GM23338 (cell line): ENCODE measurements around the gene IGSF21. TPM values are rescaled to one million over a fixed set of nuclear protein-coding genes. Genes with fewer than 3 reads are reported as not detected.

Experiments used
- ATAC-seq: fragments of 200-7000 bp; cut with Tn5 transposase; 3 replicates; pipeline ENCODE4 v1.9.1; 2020
- DNase-seq: peaks from one replicate; pipeline ENCODE4 v3.0.0-alpha.2; 2015; ENCODE audit warnings: low spot score
- H2AFZ ChIP-seq: fragments of 200-600 bp; sonication (generic); 2 replicates; pipeline ENCODE4 v1.8.0; 2016; ENCODE audit warnings: antibody characterized with exemption, mild to moderate bottlenecking, moderate library complexity
- H3F3A ChIP-seq: fragments of 200-600 bp; sonication (generic); replicated peaks from 2 replicates; pipeline ENCODE4 v1.8.0; 2017; ENCODE audit warnings: antibody characterized with exemption, mixed run types, low read depth
- H3K27ac ChIP-seq: fragments of 200-600 bp; sonication (generic); 2 replicates; pipeline ENCODE4 v1.6.1; 2016; ENCODE audit warnings: low read depth
- H3K27me3 ChIP-seq: fragments of 200-600 bp; sonication (generic); 2 replicates; pipeline ENCODE4 v1.8.0; 2016; ENCODE audit warnings: mild to moderate bottlenecking, mixed run types, moderate library complexity; ENCODE audit not compliant: insufficient read depth
- H3K36me3 ChIP-seq: fragments of 200-600 bp; sonication (generic); 2 replicates; pipeline ENCODE4 v1.8.0; 2016; ENCODE audit warnings: mild to moderate bottlenecking; ENCODE audit not compliant: insufficient read depth
- H3K4me1 ChIP-seq: fragments of 200-600 bp; sonication (generic); 2 replicates; pipeline ENCODE4 v1.8.0; 2016; ENCODE audit warnings: mild to moderate bottlenecking, moderate library complexity; ENCODE audit not compliant: insufficient read depth
- H3K4me2 ChIP-seq: fragments of 200-600 bp; sonication (generic); 2 replicates; pipeline ENCODE4 v1.7.1; 2017; ENCODE audit warnings: mixed run types
- H3K4me3 ChIP-seq: fragments of 200-600 bp; sonication (generic); 2 replicates; pipeline ENCODE4 v1.6.1; 2016; ENCODE audit warnings: mixed run types
- H3K79me2 ChIP-seq: fragments of 200-600 bp; sonication (generic); replicated peaks from 2 replicates; pipeline ENCODE4 v1.8.0; 2017; ENCODE audit warnings: mild to moderate bottlenecking; ENCODE audit not compliant: insufficient read depth
- H3K9me2 ChIP-seq: fragments of 200-600 bp; sonication (generic); 2 replicates; pipeline ENCODE4 v1.8.0; 2017; ENCODE audit not compliant: insufficient read depth
- H4K20me1 ChIP-seq: fragments of 200-600 bp; sonication (generic); replicated peaks from 2 replicates; pipeline ENCODE4 v1.8.0; 2017; ENCODE audit warnings: mild to moderate bottlenecking; ENCODE audit not compliant: insufficient read depth
- H3K27ac Mint-ChIP-seq: 2 replicates; pipeline ENCODE4 v1.8.0; 2020; ENCODE audit warnings: inconsistent platforms, mild to moderate bottlenecking, moderate library complexity, mixed read lengths
- H3K27me3 Mint-ChIP-seq: 3 replicates; pipeline ENCODE4 v1.8.0; 2022; ENCODE audit warnings: low read depth, mild to moderate bottlenecking, moderate library complexity, mixed read lengths, inconsistent platforms; ENCODE audit not compliant: insufficient read depth, poor library complexity
- H3K36me3 Mint-ChIP-seq: 3 replicates; pipeline ENCODE4 v1.8.0; 2021; ENCODE audit warnings: low read depth, mild to moderate bottlenecking, inconsistent platforms, moderate library complexity, mixed read lengths
- H3K4me1 Mint-ChIP-seq: 3 replicates; pipeline ENCODE4 v1.8.0; 2020; ENCODE audit warnings: mild to moderate bottlenecking, inconsistent platforms, mixed read lengths
- H3K4me3 Mint-ChIP-seq: 3 replicates; pipeline ENCODE4 v1.8.0; 2021; ENCODE audit warnings: moderate library complexity, mild to moderate bottlenecking, inconsistent platforms, mixed read lengths
- H3K9me3 Mint-ChIP-seq: 3 replicates; pipeline ENCODE4 v1.8.0; 2020; ENCODE audit warnings: moderate library complexity, mild to moderate bottlenecking, inconsistent platforms, mixed read lengths
- CREB1 ChIP-seq: fragments of 250-450 bp; sonication (Bioruptor Pico); IDR thresholded peaks from 2 replicates; pipeline ENCODE4 v1.5.0; 2020; ENCODE audit warnings: low read depth, mild to moderate bottlenecking, moderate library complexity
- EZH2 ChIP-seq: fragments of 200-600 bp; sonication (generic); IDR thresholded peaks from one replicate; pipeline ENCODE4 v1.8.0; 2017; ENCODE audit warnings: antibody characterized with exemption, mild to moderate bottlenecking, low read depth; ENCODE audit not compliant: unreplicated experiment
- POLR2AphosphoS5 ChIP-seq: IDR thresholded peaks from 2 replicates; pipeline ENCODE4 v1.6.1; 2016; ENCODE audit warnings: antibody characterized with exemption, low read depth
- STAT1 ChIP-seq: IDR thresholded peaks from one replicate; pipeline ENCODE4 v1.6.1; 2016; ENCODE audit warnings: antibody characterized with exemption; ENCODE audit not compliant: unreplicated experiment
- polyA plus RNA-seq: library from polyadenylated mRNA; unstranded; fragments of >200 nt; fragmentation: Nextera tagmentation; extraction: Ambion mirVana; gene quantifications from 2 replicates; pipeline ENCODE4 v1.2.1, GENCODE V29; 2016
- total RNA-seq: library from RNA; depleted of rRNA; stranded (reverse); fragments of >200 nt; shearing (Covaris generic); gene quantifications from 2 replicates; pipeline ENCODE4 v1.2.3, GENCODE V29; 2014
- TF ChIP-seq, protein P1 (sequence below): fragments of 250-450 bp; sonication (Bioruptor Pico); IDR thresholded peaks from 2 replicates; pipeline ENCODE4 v1.5.0; 2020; ENCODE audit warnings: mild to moderate bottlenecking, moderate library complexity
- TF ChIP-seq, protein P2 (sequence below), 2 experiments: fragments of 200-600 bp in 1 of 2; sonication (generic) in 1 of 2; conservative IDR thresholded peaks; 2 replicates each; pipeline versions ENCODE4 v1.5.1 to v1.6.1; 2016 to 2017; ENCODE audit warnings: antibody characterized with exemption in 2 of 2, low read depth in 2 of 2, mild to moderate bottlenecking in 2 of 2, moderate library complexity in 1 of 2

IGSF21 gene
- total and polyA plus RNA-seq, 2 experiments from 2014 or later: 15.6 to 15.7 TPM

DNA sequence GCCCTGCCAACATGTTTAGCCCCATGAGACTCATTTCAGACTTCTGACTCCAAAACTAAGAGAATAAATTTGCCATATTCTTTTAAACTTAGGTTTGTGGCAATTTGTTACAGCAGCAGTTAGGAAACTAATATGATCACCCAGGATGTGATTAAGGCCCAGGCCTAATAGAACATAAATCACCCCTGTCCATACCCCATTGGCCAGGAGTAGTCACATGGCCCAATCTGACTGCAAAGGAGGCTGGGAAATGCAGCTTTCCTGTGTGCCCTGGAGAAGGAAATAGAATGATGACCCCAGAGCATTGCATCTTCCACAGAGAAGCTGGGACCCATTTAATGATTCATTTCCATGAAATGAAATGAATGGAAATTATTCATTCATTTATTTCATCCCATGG, 272.7 kb downstream of the IGSF21 start:
- no peak for TF ChIP-seq EZH2
- TF ChIP-seq POLR2AphosphoS5: no peak
- no peak for TF ChIP-seq STAT1
- TF ChIP-seq, protein P1, sequence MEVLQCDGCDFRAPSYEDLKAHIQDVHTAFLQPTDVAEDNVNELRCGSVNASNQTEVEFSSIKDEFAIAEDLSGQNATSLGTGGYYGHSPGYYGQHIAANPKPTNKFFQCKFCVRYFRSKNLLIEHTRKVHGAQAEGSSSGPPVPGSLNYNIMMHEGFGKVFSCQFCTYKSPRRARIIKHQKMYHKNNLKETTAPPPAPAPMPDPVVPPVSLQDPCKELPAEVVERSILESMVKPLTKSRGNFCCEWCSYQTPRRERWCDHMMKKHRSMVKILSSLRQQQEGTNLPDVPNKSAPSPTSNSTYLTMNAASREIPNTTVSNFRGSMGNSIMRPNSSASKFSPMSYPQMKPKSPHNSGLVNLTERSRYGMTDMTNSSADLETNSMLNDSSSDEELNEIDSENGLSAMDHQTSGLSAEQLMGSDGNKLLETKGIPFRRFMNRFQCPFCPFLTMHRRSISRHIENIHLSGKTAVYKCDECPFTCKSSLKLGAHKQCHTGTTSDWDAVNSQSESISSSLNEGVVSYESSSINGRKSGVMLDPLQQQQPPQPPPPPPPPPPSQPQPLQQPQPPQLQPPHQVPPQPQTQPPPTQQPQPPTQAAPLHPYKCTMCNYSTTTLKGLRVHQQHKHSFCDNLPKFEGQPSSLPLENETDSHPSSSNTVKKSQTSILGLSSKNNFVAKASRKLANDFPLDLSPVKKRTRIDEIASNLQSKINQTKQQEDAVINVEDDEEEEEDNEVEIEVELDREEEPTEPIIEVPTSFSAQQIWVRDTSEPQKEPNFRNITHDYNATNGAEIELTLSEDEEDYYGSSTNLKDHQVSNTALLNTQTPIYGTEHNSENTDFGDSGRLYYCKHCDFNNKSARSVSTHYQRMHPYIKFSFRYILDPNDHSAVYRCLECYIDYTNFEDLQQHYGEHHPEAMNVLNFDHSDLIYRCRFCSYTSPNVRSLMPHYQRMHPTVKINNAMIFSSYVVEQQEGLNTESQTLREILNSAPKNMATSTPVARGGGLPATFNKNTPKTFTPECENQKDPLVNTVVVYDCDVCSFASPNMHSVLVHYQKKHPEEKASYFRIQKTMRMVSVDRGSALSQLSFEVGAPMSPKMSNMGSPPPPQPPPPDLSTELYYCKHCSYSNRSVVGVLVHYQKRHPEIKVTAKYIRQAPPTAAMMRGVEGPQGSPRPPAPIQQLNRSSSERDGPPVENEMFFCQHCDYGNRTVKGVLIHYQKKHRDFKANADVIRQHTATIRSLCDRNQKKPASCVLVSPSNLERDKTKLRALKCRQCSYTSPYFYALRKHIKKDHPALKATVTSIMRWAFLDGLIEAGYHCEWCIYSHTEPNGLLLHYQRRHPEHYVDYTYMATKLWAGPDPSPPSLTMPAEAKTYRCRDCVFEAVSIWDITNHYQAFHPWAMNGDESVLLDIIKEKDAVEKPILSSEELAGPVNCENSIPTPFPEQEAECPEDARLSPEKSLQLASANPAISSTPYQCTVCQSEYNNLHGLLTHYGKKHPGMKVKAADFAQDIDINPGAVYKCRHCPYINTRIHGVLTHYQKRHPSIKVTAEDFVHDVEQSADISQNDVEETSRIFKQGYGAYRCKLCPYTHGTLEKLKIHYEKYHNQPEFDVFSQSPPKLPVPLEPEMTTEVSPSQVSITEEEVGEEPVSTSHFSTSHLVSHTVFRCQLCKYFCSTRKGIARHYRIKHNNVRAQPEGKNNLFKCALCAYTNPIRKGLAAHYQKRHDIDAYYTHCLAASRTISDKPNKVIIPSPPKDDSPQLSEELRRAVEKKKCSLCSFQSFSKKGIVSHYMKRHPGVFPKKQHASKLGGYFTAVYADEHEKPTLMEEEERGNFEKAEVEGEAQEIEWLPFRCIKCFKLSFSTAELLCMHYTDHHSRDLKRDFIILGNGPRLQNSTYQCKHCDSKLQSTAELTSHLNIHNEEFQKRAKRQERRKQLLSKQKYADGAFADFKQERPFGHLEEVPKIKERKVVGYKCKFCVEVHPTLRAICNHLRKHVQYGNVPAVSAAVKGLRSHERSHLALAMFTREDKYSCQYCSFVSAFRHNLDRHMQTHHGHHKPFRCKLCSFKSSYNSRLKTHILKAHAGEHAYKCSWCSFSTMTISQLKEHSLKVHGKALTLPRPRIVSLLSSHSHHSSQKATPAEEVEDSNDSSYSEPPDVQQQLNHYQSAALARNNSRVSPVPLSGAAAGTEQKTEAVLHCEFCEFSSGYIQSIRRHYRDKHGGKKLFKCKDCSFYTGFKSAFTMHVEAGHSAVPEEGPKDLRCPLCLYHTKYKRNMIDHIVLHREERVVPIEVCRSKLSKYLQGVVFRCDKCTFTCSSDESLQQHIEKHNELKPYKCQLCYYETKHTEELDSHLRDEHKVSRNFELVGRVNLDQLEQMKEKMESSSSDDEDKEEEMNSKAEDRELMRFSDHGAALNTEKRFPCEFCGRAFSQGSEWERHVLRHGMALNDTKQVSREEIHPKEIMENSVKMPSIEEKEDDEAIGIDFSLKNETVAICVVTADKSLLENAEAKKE (CRISPR knock-in tag): no peak
- TF ChIP-seq, protein P2, sequence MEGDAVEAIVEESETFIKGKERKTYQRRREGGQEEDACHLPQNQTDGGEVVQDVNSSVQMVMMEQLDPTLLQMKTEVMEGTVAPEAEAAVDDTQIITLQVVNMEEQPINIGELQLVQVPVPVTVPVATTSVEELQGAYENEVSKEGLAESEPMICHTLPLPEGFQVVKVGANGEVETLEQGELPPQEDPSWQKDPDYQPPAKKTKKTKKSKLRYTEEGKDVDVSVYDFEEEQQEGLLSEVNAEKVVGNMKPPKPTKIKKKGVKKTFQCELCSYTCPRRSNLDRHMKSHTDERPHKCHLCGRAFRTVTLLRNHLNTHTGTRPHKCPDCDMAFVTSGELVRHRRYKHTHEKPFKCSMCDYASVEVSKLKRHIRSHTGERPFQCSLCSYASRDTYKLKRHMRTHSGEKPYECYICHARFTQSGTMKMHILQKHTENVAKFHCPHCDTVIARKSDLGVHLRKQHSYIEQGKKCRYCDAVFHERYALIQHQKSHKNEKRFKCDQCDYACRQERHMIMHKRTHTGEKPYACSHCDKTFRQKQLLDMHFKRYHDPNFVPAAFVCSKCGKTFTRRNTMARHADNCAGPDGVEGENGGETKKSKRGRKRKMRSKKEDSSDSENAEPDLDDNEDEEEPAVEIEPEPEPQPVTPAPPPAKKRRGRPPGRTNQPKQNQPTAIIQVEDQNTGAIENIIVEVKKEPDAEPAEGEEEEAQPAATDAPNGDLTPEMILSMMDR (conservative IDR thresholded peaks at IDR 0.05; ENCODE audit: low read depth in 2 of 2): no peak
- no peak for TF ChIP-seq CREB1 (CRISPR knock-in tag)
- Mint-ChIP-seq H3K36me3 (peaks cover 30% of the 10 kb centered on the region), H3K4me3 (no peak overlapping the region), H3K27ac (no peak overlapping the region), H3K27me3 (peaks cover 6% of the 10 kb centered on the region), H3K4me1 (peaks cover 13% of the 10 kb centered on the region), H3K9me3 (peaks cover 19% of the 10 kb centered on the region)
- H3K27me3 ChIP-seq: no peaks in the 10 kb centered on the region
- no peak overlapping the region for H3K4me3 ChIP-seq
- H3K4me2 ChIP-seq: no peak overlapping the region
- H3K9me2 ChIP-seq: peaks cover 13% of the 10 kb centered on the region; the same call in 1 of the 2 replicates
- H3K27ac ChIP-seq: no peak overlapping the region
- no peaks in the 10 kb centered on the region for H3F3A ChIP-seq
- DNase-seq (no peak), ATAC-seq (no peak)
- no peaks in the 10 kb centered on the region for H4K20me1 ChIP-seq
- H2AFZ ChIP-seq: no peak overlapping the region
- no peaks in the 10 kb centered on the region for H3K79me2 ChIP-seq
- no peaks in the 10 kb centered on the region; the same call in 1 of the 2 replicates for H3K36me3 ChIP-seq
- H3K4me1 ChIP-seq: peaks cover 11% of the 10 kb centered on the region
